ENCODE results near the gene CTAGE4. TPM values are rescaled to one million over a fixed set of nuclear protein-coding genes. Genes with fewer than 3 reads are reported as not detected.
"Not testable (repeated sequence)": the region's sequence is repeated elsewhere in the genome, so short reads cannot be mapped to it uniquely, and the experiment has no call there.

CTAGE4 gene
- total RNA-seq, 1 experiment from 2014 or later, result 6.0 TPM

GRCh38 chr7:144219149-144219548 is 35.9 kb downstream of the CTAGE4 start:
- H3K27me3 ChIP-seq (ENCODE audit: insufficient read depth, low read length); H3K9me2 ChIP-seq (ENCODE audit: insufficient read depth); BruUV-seq (replicated peaks); H4K20me1 ChIP-seq (ENCODE audit: insufficient read depth); POLR2A ChIA-PET; intact Hi-C loops (cut with micrococcal nuclease); DNase-seq (ENCODE audit: low read depth, low spot score); H3K9me3 ChIP-seq (ENCODE audit: control insufficient read depth in 1 of 2, insufficient read depth in 1 of 2, low read depth in 1 of 2, low read length in 2 of 2); H3K4me3 ChIP-seq (replicated peaks in 1 of 2; ENCODE audit: low read depth in 1 of 2, low read length in 2 of 2); H3K4me2 ChIP-seq (ENCODE audit: low read length); H3K79me2 ChIP-seq (ENCODE audit: insufficient read depth, low read length); RAD21 ChIA-PET (ENCODE audit: low non-redundant PET in 1 of 2, low total read pairs in 2 of 2, uncharacterized antibody in 2 of 2, unreplicated experiment in 2 of 2); H3K36me3 ChIP-seq (ENCODE audit: control insufficient read depth in 1 of 2, insufficient read depth in 2 of 2, low read length in 2 of 2); H3K4me1 ChIP-seq (ENCODE audit: control insufficient read depth in 1 of 2, insufficient read depth in 2 of 2, low read length in 2 of 2); H3K9ac ChIP-seq (ENCODE audit: low read length); H2AFZ ChIP-seq (ENCODE audit: low read depth, low read length, poor library complexity, severe bottlenecking); H3K27ac ChIP-seq (ENCODE audit: low read depth, low read length): not testable (repeated sequence)
- peak; percentile 69 for ATAC-seq
- CTCF ChIA-PET, result interaction anchor here (0.6 kb wide), 1 partner anchor 113 kb away, joined by 6 read pairs; no protein-coding TSS in a partner anchor

- H3K4me1 ChIP-seq (ENCODE audit: control insufficient read depth in 1 of 2, insufficient read depth in 2 of 2, low read length in 2 of 2); H3K79me2 ChIP-seq (ENCODE audit: insufficient read depth, low read length); POLR2A ChIA-PET; H3K9ac ChIP-seq (ENCODE audit: low read length); H3K4me3 ChIP-seq (replicated peaks in 1 of 2; ENCODE audit: low read depth in 1 of 2, low read length in 2 of 2); H3K4me2 ChIP-seq (ENCODE audit: low read length); H3K27me3 ChIP-seq (ENCODE audit: insufficient read depth, low read length); CTCF ChIA-PET; BruUV-seq (replicated peaks); ATAC-seq; H4K20me1 ChIP-seq (ENCODE audit: insufficient read depth); DNase-seq (ENCODE audit: low read depth, low spot score); H3K9me2 ChIP-seq (ENCODE audit: insufficient read depth); H3K36me3 ChIP-seq (ENCODE audit: control insufficient read depth in 1 of 2, insufficient read depth in 2 of 2, low read length in 2 of 2); RAD21 ChIA-PET (ENCODE audit: low non-redundant PET in 1 of 2, low total read pairs in 2 of 2, uncharacterized antibody in 2 of 2, unreplicated experiment in 2 of 2); H2AFZ ChIP-seq (ENCODE audit: low read depth, low read length, poor library complexity, severe bottlenecking); H3K27ac ChIP-seq (ENCODE audit: low read depth, low read length); H3K9me3 ChIP-seq (ENCODE audit: control insufficient read depth in 1 of 2, insufficient read depth in 1 of 2, low read depth in 1 of 2, low read length in 2 of 2); intact Hi-C loops (cut with micrococcal nuclease): not testable (repeated sequence)
Measured at GRCh38 chr7:144220531-144220930, 37.3 kb downstream of the CTAGE4 start.

GRCh38 chr7:144223675-144224074 is 40.4 kb downstream of the CTAGE4 start:
- DNase-seq (ENCODE audit: low read depth, low spot score); intact Hi-C loops (cut with micrococcal nuclease); H2AFZ ChIP-seq (ENCODE audit: low read depth, low read length, poor library complexity, severe bottlenecking); H3K4me2 ChIP-seq (ENCODE audit: low read length); BruUV-seq (replicated peaks); RAD21 ChIA-PET (ENCODE audit: low non-redundant PET in 1 of 2, low total read pairs in 2 of 2, uncharacterized antibody in 2 of 2, unreplicated experiment in 2 of 2); H3K9me2 ChIP-seq (ENCODE audit: insufficient read depth); H3K27ac ChIP-seq (ENCODE audit: low read depth, low read length); H3K4me3 ChIP-seq (replicated peaks in 1 of 2; ENCODE audit: low read depth in 1 of 2, low read length in 2 of 2); H3K36me3 ChIP-seq (ENCODE audit: control insufficient read depth in 1 of 2, insufficient read depth in 2 of 2, low read length in 2 of 2); H3K4me1 ChIP-seq (ENCODE audit: control insufficient read depth in 1 of 2, insufficient read depth in 2 of 2, low read length in 2 of 2); H4K20me1 ChIP-seq (ENCODE audit: insufficient read depth); CTCF ChIA-PET; H3K79me2 ChIP-seq (ENCODE audit: insufficient read depth, low read length); POLR2A ChIA-PET; ATAC-seq; H3K9ac ChIP-seq (ENCODE audit: low read length); H3K9me3 ChIP-seq (ENCODE audit: control insufficient read depth in 1 of 2, insufficient read depth in 1 of 2, low read depth in 1 of 2, low read length in 2 of 2); H3K27me3 ChIP-seq (ENCODE audit: insufficient read depth, low read length): not testable (repeated sequence)

GRCh38 chr7:144226866-144227265 is 43.6 kb downstream of the CTAGE4 start:
- H2AFZ ChIP-seq (ENCODE audit: low read depth, low read length, poor library complexity, severe bottlenecking); CTCF ChIA-PET; intact Hi-C loops (cut with micrococcal nuclease); H3K9me2 ChIP-seq (ENCODE audit: insufficient read depth); H4K20me1 ChIP-seq (ENCODE audit: insufficient read depth); BruUV-seq (replicated peaks); RAD21 ChIA-PET (ENCODE audit: low non-redundant PET in 1 of 2, low total read pairs in 2 of 2, uncharacterized antibody in 2 of 2, unreplicated experiment in 2 of 2); H3K4me1 ChIP-seq (ENCODE audit: control insufficient read depth in 1 of 2, insufficient read depth in 2 of 2, low read length in 2 of 2); H3K36me3 ChIP-seq (ENCODE audit: control insufficient read depth in 1 of 2, insufficient read depth in 2 of 2, low read length in 2 of 2); H3K27me3 ChIP-seq (ENCODE audit: insufficient read depth, low read length); H3K9ac ChIP-seq (ENCODE audit: low read length); DNase-seq (ENCODE audit: low read depth, low spot score); H3K79me2 ChIP-seq (ENCODE audit: insufficient read depth, low read length); H3K27ac ChIP-seq (ENCODE audit: low read depth, low read length); POLR2A ChIA-PET; H3K4me2 ChIP-seq (ENCODE audit: low read length); H3K9me3 ChIP-seq (ENCODE audit: control insufficient read depth in 1 of 2, insufficient read depth in 1 of 2, low read depth in 1 of 2, low read length in 2 of 2); H3K4me3 ChIP-seq (replicated peaks in 1 of 2; ENCODE audit: low read depth in 1 of 2, low read length in 2 of 2); ATAC-seq: not testable (repeated sequence)

- H2AFZ ChIP-seq (ENCODE audit: low read depth, low read length, poor library complexity, severe bottlenecking); H3K4me3 ChIP-seq (replicated peaks in 1 of 2; ENCODE audit: low read depth in 1 of 2, low read length in 2 of 2); H3K9ac ChIP-seq (ENCODE audit: low read length); H3K9me3 ChIP-seq (ENCODE audit: control insufficient read depth in 1 of 2, insufficient read depth in 1 of 2, low read depth in 1 of 2, low read length in 2 of 2); intact Hi-C loops (cut with micrococcal nuclease); H3K27me3 ChIP-seq (ENCODE audit: insufficient read depth, low read length); H4K20me1 ChIP-seq (ENCODE audit: insufficient read depth); RAD21 ChIA-PET (ENCODE audit: low non-redundant PET in 1 of 2, low total read pairs in 2 of 2, uncharacterized antibody in 2 of 2, unreplicated experiment in 2 of 2); CTCF ChIA-PET; H3K27ac ChIP-seq (ENCODE audit: low read depth, low read length); DNase-seq (ENCODE audit: low read depth, low spot score); H3K79me2 ChIP-seq (ENCODE audit: insufficient read depth, low read length); BruUV-seq (replicated peaks); POLR2A ChIA-PET; H3K36me3 ChIP-seq (ENCODE audit: control insufficient read depth in 1 of 2, insufficient read depth in 2 of 2, low read length in 2 of 2); H3K4me2 ChIP-seq (ENCODE audit: low read length); H3K4me1 ChIP-seq (ENCODE audit: control insufficient read depth in 1 of 2, insufficient read depth in 2 of 2, low read length in 2 of 2); H3K9me2 ChIP-seq (ENCODE audit: insufficient read depth): not testable (repeated sequence)
- peak; percentile 49 for ATAC-seq
Measured at GRCh38 chr7:144228810-144229209, 45.5 kb downstream of the CTAGE4 start.
